ENCODE data around the gene CPSF3.

Gene CPSF3

GRCh38 chr2:9406529-9407362, 16.7 kb upstream of the CPSF3 start:
- Mint-ChIP-seq H3K4me3 (no peak overlapping the region), H3K36me3 (peaks cover 4% of the 10 kb centered on the region), H3K27ac (peak overlapping the region; percentile 18), H3K9me3 (no peaks in the 10 kb centered on the region), H3K4me1 (no peaks in the 10 kb centered on the region), H3K27me3 (no peaks in the 10 kb centered on the region)

DNA sequence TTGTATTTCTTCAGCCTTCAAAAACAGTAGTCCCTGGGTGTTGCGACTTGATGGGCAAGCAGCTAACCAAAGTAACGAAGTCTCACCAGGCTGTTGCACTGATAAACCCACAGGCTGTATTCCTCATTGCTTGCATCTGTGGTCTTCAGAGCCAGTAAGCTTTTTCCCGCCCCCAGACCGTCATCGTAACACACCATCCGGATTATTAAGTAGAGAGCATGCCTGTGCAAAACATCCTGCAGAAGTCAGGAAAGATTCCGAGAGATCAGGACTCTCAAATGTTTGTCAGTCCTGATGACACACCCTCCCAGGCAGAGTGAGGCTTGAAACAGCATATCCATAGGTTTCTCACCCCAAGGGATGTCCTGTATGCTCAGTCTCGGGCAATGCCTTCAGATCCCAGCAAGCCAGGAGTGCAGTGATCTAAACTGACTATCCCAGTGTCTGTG, 16.1 kb upstream of the CPSF3 start:
- H3K4me3 Mint-ChIP-seq, result no peak overlapping the region
- H3K27me3 Mint-ChIP-seq, result no peaks in the 10 kb centered on the region
- no peaks in the 10 kb centered on the region for H3K9me3 Mint-ChIP-seq
- H3K27ac Mint-ChIP-seq, result no peak overlapping the region
- H3K36me3 Mint-ChIP-seq, result peaks cover 4% of the 10 kb centered on the region
- H3K4me1 Mint-ChIP-seq, result no peaks in the 10 kb centered on the region

DNA sequence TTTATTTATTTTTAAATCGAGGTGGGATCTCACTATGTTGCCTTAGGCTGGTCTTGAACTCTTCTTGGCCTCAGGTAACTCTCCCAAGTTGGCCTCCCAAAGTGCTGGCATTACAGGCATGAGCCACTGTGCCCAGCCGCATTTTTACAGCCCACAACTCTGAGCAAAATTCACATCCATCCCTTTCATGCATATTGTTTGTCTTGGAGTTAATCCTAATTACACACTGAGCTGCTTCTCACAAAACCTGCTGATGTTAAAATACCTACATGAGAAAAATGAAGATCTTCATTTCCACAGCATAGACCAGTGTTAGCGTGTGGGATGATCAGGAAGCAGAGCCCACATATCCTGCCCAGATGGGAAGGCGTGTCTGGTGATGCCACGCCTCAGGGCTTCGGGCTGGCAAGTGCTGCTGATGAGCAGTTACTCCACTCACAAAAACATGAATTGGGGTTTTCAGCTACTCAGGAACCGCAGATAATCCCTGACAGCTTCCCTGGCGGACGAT, 14.8 kb upstream of the CPSF3 start:
- no peak overlapping the region for H3K27ac Mint-ChIP-seq
- no peaks in the 10 kb centered on the region for H3K4me1 Mint-ChIP-seq
- no peaks in the 10 kb centered on the region for H3K9me3 Mint-ChIP-seq
- H3K27me3 Mint-ChIP-seq, result no peaks in the 10 kb centered on the region
- H3K4me3 Mint-ChIP-seq, result no peak overlapping the region
- peaks cover 4% of the 10 kb centered on the region for H3K36me3 Mint-ChIP-seq

DNA sequence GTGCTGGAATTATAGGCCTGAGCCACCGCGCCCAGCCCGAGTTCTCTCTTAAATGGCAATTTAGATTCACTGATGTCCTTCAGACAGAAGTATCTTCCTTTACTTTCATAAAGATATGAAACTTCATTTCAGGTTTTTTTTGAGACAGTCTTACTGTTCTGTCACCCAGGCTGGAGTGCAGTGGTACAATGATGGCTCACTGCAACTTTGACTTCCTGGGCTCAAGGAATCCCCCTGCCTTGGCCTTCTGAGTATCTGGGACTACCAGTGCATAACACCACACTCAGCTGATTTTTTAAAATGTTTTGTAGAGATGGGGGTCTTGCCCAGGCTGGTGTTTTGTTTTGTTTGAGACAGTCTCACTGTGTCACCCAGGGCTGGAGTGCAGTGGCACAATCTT, 13.3 kb upstream of the CPSF3 start:
- H3K27ac Mint-ChIP-seq, result no peak overlapping the region
- peaks cover 3% of the 10 kb centered on the region for H3K4me1 Mint-ChIP-seq
- no peaks in the 10 kb centered on the region for H3K9me3 Mint-ChIP-seq
- peaks cover 4% of the 10 kb centered on the region for H3K36me3 Mint-ChIP-seq
- H3K4me3 Mint-ChIP-seq, result no peak overlapping the region
- H3K27me3 Mint-ChIP-seq, result no peaks in the 10 kb centered on the region

GRCh38 chr2:9412781-9413180, 10.7 kb upstream of the CPSF3 start:
- Mint-ChIP-seq H3K27ac (no peak overlapping the region), H3K4me1 (peaks cover 20% of the 10 kb centered on the region), H3K27me3 (no peaks in the 10 kb centered on the region), H3K36me3 (peaks cover 1% of the 10 kb centered on the region), H3K4me3 (no peak overlapping the region), H3K9me3 (no peaks in the 10 kb centered on the region)

GRCh38 chr2:9415516-9416169, 7.8 kb upstream of the CPSF3 start:
- no peak overlapping the region for H3K27ac Mint-ChIP-seq
- H3K27me3 Mint-ChIP-seq, result no peaks in the 10 kb centered on the region
- H3K9me3 Mint-ChIP-seq, result no peaks in the 10 kb centered on the region
- H3K4me1 Mint-ChIP-seq, result peaks cover 48% of the 10 kb centered on the region
- peaks cover 4% of the 10 kb centered on the region for H3K36me3 Mint-ChIP-seq
- no peak overlapping the region for H3K4me3 Mint-ChIP-seq

DNA sequence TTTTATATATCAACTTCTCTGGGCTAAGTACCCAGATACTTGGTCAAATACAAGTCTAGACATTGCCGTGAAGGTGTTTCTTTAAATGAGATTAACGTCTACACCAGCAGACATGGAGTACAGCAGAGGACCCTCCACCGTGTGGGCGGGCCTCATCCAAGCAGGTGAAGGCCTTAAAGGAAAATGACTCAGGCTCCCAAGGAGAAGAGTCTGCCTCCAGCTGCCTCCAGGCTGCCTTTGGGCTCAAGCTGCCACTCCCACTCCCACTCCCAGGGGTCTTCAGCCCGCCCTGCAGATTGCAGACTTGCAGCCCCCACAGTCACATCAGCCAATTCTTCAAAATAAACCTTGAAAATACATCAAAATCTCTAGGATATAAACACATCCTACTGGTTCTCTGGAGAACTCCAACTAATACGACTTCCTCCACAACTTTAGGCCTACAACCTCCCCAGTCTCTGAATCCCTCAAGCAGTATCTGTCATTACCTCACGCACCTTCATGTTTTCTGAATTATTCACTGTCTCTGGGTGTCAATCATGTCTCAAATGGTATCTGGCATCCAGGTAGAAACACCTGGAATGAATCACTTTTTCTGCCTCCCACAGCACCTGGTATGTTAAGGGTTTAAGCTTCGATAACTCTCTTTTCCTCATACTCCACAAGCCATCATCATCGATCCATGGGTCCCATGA, 7.0 kb upstream of the CPSF3 start:
- Mint-ChIP-seq H3K27ac (no peak overlapping the region), H3K4me3 (no peak overlapping the region)

GRCh38 chr2:9416962-9417316, 6.5 kb upstream of the CPSF3 start:
- no peaks in the 10 kb centered on the region for H3K27me3 Mint-ChIP-seq
- no peaks in the 10 kb centered on the region for H3K9me3 Mint-ChIP-seq
- peaks cover 56% of the 10 kb centered on the region for H3K4me1 Mint-ChIP-seq
- H3K27ac Mint-ChIP-seq, result peak overlapping the region; percentile 32
- H3K36me3 Mint-ChIP-seq, result peaks cover 4% of the 10 kb centered on the region
- H3K4me3 Mint-ChIP-seq, result no peak overlapping the region

More for the DNA sequence above, 7.0 kb upstream of the CPSF3 start:
- Mint-ChIP-seq H3K4me1 (peaks cover 51% of the 10 kb centered on the region), H3K36me3 (peaks cover 4% of the 10 kb centered on the region), H3K9me3 (no peaks in the 10 kb centered on the region), H3K27me3 (no peaks in the 10 kb centered on the region)

- Mint-ChIP-seq H3K4me1 (peaks cover 61% of the 10 kb centered on the region), H3K4me3 (no peak overlapping the region), H3K9me3 (no peaks in the 10 kb centered on the region), H3K27ac (peak overlapping the region; percentile 65), H3K27me3 (no peaks in the 10 kb centered on the region), H3K36me3 (peaks cover 4% of the 10 kb centered on the region)
These were observed 5.7 kb upstream of the CPSF3 start for GRCh38 chr2:9417725-9418124.

DNA sequence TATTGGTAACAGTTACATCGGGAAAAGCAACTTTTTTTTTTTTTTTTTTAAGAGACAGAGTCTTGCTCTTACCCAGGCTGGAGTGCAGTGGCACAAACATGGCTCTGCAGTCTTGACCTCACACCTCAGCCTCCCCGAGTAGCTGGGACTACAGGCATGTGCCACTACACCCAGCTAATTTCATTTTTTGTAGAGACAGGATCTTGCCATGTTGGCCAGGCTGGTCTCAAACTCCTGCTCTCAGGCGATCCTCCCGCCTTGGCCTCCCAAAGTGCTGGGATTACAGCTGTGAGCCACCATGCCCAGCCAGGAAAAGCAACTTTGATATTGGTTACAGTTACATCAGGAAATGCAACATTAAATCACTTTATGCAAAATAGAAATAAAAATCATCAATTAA, 4.7 kb upstream of the CPSF3 start:
- H3K4me1 Mint-ChIP-seq, result peaks cover 61% of the 10 kb centered on the region
- peak overlapping the region; percentile 41 for H3K27ac Mint-ChIP-seq
- no peaks in the 10 kb centered on the region for H3K9me3 Mint-ChIP-seq
- H3K27me3 Mint-ChIP-seq, result no peaks in the 10 kb centered on the region
- H3K4me3 Mint-ChIP-seq, result no peak overlapping the region
- H3K36me3 Mint-ChIP-seq, result peaks cover 4% of the 10 kb centered on the region

DNA sequence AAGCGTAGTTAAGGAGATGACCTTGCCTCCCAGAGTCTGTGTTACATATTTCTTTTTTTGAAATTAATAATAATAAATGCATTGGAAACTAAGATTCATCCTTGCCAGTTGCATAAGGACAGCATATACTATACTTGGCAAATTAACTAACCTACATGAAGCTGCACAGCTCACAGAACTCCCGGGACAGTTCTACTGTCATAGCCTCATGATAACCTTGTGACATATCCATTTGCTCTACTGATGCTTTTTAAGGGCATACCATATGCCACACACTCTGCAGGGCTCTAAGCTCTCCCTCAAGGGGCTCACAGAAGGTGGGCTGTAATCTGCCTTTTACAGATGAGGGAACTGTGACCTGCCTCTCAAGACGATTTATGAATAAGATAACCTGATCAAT, 3.9 kb upstream of the CPSF3 start:
- no peaks in the 10 kb centered on the region for H3K27me3 Mint-ChIP-seq
- H3K9me3 Mint-ChIP-seq, result no peaks in the 10 kb centered on the region
- peaks cover 4% of the 10 kb centered on the region for H3K36me3 Mint-ChIP-seq
- no peak overlapping the region for H3K4me3 Mint-ChIP-seq
- H3K27ac Mint-ChIP-seq, result no peak overlapping the region
- peaks cover 58% of the 10 kb centered on the region for H3K4me1 Mint-ChIP-seq

GRCh38 chr2:9420495-9420894, 3.0 kb upstream of the CPSF3 start:
- peaks cover 58% of the 10 kb centered on the region for H3K4me1 Mint-ChIP-seq
- no peak overlapping the region for H3K27ac Mint-ChIP-seq
- peaks cover 4% of the 10 kb centered on the region for H3K36me3 Mint-ChIP-seq
- no peaks in the 10 kb centered on the region for H3K27me3 Mint-ChIP-seq
- H3K4me3 Mint-ChIP-seq, result peak overlapping the region; percentile 5
- no peaks in the 10 kb centered on the region for H3K9me3 Mint-ChIP-seq

DNA sequence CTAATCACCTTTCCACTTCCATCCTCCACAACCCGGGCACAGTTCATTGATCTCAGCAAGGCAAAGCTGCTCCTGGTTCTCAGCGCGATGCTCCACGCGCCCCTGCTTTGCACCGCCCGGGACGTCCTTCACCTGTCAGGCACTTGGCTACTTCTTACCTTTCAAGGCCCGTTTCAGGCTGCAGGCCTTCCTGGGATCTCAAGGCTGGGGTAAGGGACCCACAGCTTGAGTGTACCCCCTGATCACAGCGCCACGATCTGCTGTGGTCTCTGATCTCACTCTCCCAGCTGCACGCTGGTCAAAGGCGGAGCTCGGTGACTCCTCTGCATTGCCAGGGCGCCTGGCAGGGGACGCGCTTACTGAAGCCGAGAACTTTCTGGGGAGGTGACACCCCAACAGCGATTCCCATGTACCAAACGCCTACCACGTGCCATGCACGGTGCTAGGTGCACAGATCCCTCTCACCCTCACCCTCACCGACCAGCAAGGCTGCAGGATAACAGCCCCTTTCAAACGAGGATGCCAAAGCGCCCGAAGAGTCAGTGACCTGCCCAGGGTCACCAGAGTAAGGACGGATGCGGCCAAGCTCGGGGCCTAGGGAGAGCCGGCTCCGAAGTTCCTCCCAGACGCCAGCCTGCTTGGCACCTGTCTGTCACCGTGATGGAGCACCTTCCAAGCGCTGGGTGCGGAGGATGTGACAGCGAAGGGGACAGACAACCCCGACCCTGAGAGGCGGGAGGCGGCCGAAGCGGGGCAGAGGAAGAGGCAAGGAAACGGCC, 944 bp upstream of the CPSF3 start:
- peak overlapping the region; percentile 92 for H3K27ac Mint-ChIP-seq
- H3K27me3 Mint-ChIP-seq, result no peaks in the 10 kb centered on the region
- peak overlapping the region; percentile 93 for H3K4me3 Mint-ChIP-seq
- H3K4me1 Mint-ChIP-seq, result peaks cover 43% of the 10 kb centered on the region
- H3K9me3 Mint-ChIP-seq, result no peaks in the 10 kb centered on the region
- H3K36me3 Mint-ChIP-seq, result peaks cover 4% of the 10 kb centered on the region

- H3K9me3 Mint-ChIP-seq, result no peaks in the 10 kb centered on the region
- peaks cover 34% of the 10 kb centered on the region for H3K4me1 Mint-ChIP-seq
- no peak overlapping the region for H3K27ac Mint-ChIP-seq
- peaks cover 3% of the 10 kb centered on the region for H3K36me3 Mint-ChIP-seq
- no peaks in the 10 kb centered on the region for H3K27me3 Mint-ChIP-seq
- no peak overlapping the region for H3K4me3 Mint-ChIP-seq
These were observed 443 bp downstream of the CPSF3 start for GRCh38 chr2:9423922-9424272.

- Mint-ChIP-seq H3K27ac (no peak overlapping the region), H3K36me3 (peaks cover 5% of the 10 kb centered on the region), H3K9me3 (no peaks in the 10 kb centered on the region)
These were observed 1.2 kb downstream of the CPSF3 start for GRCh38 chr2:9424447-9425164.

More at GRCh38 chr2:9424447-9425164, 1.2 kb downstream of the CPSF3 start:
- H3K4me3 Mint-ChIP-seq, result no peak overlapping the region
- H3K4me1 Mint-ChIP-seq, result peaks cover 27% of the 10 kb centered on the region
- no peaks in the 10 kb centered on the region for H3K27me3 Mint-ChIP-seq
